ENCODE measurements around the gene PSMB1. TPM values are rescaled to one million over a fixed set of nuclear protein-coding genes. Genes with fewer than 3 reads are reported as not detected.
A peak's percentile ranks its signal among the peaks of the same experiment; 100 is the strongest.

Gene PSMB1
- total RNA-seq, 4 donors from 2014 or later = 187 to 269 (median 218) TPM

- ATAC-seq (ENCODE audit: low FRiP score) = no peak
- TF ChIP-seq CTCF (IDR thresholded peaks at IDR 0.05) = no peak
- no peak for DNase-seq (ENCODE audit: low spot score)
These were observed 1.7 kb upstream of the PSMB1 start for GRCh38 chr6:170554796-170555137.

- no peak for TF ChIP-seq CTCF (IDR thresholded peaks at IDR 0.05)
- peak; percentile 96 for ATAC-seq (ENCODE audit: low FRiP score)
These were observed 1.1 kb upstream of the PSMB1 start, which contains the start of gene TBP for GRCh38 chr6:170554013-170554795. Gene TBP (plus strand): TSS chr6:170554369. CDS start chr6:170557030, 2,661 bp downstream.

GRCh38 chr6:170553534-170554012, 466 bp upstream of the PSMB1 start:
- ATAC-seq (ENCODE audit: low FRiP score) = peak; percentile 34

More at GRCh38 chr6:170554013-170554795, 1.1 kb upstream of the PSMB1 start, which contains the start of gene TBP:
- DNase-seq (ENCODE audit: low spot score) = peak; percentile 96

GRCh38 chr6:170545405-170545804, 7.7 kb downstream of the PSMB1 start:
- no peak for ATAC-seq (ENCODE audit: low FRiP score)
- no peak for TF ChIP-seq CTCF (IDR thresholded peaks at IDR 0.05)

More at GRCh38 chr6:170553534-170554012, 466 bp upstream of the PSMB1 start:
- TF ChIP-seq CTCF (IDR thresholded peaks at IDR 0.05) = no peak
- no peak for DNase-seq (ENCODE audit: low spot score)

GRCh38 chr6:170542031-170542719, 10.9 kb downstream of the PSMB1 start:
- TF ChIP-seq CTCF (IDR thresholded peaks at IDR 0.05) = no peak
- DNase-seq (ENCODE audit: low spot score) = no peak
- ATAC-seq (ENCODE audit: low FRiP score) = peak; percentile 85

More at GRCh38 chr6:170545405-170545804, 7.7 kb downstream of the PSMB1 start:
- no peak for DNase-seq (ENCODE audit: low spot score)

- no peak for TF ChIP-seq CTCF (IDR thresholded peaks at IDR 0.05)
- ATAC-seq (ENCODE audit: low FRiP score) (no peak), DNase-seq (ENCODE audit: low spot score) (no peak)
These were observed 15.8 kb downstream of the PSMB1 start for GRCh38 chr6:170537329-170537728.

All from omental fat pad (tissue), 4 donors.